Stimulated activated CD4-positive, alpha-beta T cell treated with anti-CD3 and anti-CD28 coated beads, TNF-alpha, amount 100 ng/mL, for 1 hour (primary cell): Measurements from ENCODE around the gene BOLL.
"Not testable (repeated sequence)": the region's sequence is repeated elsewhere in the genome, so short reads cannot be mapped to it uniquely, and the experiment has no call there.

ENCODE experiments used
- DNase-seq, 3 donors: peaks; one replicate each; pipeline ENCODE4 v3.0.0-alpha.2; 2020; ENCODE audit warnings: low read depth in 3 of 3, low spot score in 1 of 3

The BOLL gene

GRCh38 chr2:197707316-197708213 lies 77.6 kb downstream of the BOLL start:
- no peak for DNase-seq

GRCh38 chr2:197706839-197707207 lies 78.3 kb downstream of the BOLL start:
- DNase-seq: no peak

DNA sequence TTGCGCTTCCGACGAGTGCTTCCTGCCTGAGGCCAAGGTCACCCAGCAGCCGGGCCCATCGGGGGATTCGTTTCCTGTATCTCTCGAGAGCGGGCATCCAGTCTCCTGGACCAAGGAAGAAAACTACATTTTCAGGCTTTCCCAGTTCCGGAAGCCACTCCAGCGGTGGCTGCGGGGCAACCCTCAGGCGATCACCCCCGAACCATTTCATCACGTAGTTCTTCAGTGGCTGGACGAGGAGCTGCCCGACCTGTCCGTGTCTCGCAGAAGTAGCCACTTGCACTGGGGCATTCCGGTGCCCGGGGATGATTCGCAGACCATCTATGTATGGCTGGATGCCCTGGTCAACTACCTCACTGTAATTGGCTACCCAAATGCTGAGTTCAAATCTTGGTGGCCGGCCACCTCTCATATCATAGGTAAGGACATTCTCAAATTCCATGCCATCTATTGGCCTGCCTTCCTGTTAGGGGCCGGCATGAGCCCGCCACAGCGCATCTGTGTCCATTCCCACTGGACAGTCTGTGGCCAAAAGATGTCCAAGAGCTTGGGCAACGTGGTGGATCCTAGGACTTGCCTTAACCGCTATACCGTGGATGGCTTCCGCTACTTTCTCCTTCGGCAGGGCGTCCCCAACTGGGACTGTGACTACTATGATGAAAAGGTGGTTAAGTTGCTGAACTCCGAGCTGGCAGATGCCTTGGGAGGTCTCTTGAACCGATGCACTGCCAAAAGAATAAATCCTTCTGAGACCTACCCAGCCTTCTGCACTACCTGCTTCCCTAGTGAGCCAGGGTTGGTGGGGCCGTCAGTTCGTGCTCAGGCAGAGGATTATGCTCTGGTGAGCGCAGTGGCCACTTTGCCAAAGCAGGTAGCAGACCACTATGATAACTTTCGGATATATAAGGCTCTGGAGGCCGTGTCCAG lies 78.9 kb downstream of the BOLL start:
- DNase-seq: no peak

- peak; percentile 85 to 90 (median 87) for DNase-seq
These were observed 79.8 kb downstream of the BOLL start, which contains the start of gene MARS2 for GRCh38 chr2:197705121-197705911. Gene MARS2, plus strand, starts transcription at chr2:197705369. Its CDS starts 37 bp downstream, at chr2:197705406.

GRCh38 chr2:197704434-197705120 lies 80.5 kb downstream of the BOLL start:
- DNase-seq: no peak

GRCh38 chr2:197700960-197701359 lies 84.2 kb downstream of the BOLL start:
- no peak for DNase-seq

DNA sequence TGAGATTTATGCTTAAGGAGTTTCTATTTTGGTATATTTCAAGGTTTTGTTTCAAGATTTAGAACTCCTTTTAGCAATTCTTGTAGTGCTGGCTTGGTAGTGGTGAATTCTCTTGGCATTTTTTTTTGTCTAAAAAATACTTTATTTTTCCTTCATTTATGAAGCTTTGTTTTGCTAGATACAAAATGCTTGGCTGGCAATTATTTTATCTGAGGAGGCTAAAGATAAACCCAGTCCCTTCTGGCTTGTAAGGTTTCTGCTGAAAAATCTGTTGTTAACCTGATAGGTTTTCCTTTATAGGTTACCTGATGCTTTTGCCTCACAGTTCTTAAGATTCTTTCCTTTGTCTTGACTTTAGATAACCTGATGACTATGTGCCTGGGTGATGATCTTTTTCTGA lies 85.4 kb downstream of the BOLL start:
- not testable (repeated sequence) for DNase-seq

GRCh38 chr2:197696571-197696970 lies 88.5 kb downstream of the BOLL start:
- not testable (repeated sequence) for DNase-seq

- DNase-seq: not testable (repeated sequence)
These were observed 89.1 kb downstream of the BOLL start for GRCh38 chr2:197695971-197696370.

DNA sequence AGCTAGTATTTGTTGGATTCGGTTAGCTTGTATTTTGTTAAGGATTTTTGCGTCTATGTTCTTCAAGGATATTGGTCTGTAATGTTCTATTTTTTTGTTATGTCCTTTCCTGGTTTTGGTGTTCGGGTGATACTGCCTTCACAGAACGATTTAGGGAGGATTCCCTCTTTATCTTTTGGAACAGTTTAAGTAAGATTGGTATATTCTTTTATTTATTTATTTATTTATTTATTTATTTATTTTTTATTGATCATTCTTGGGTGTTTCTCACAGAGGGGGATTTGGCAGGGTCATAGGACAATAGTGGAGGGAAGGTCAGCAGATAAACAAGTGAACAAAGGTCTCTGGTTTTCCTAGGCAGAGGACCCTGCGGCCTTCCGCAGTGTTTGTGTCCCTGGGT lies 89.9 kb downstream of the BOLL start:
- DNase-seq: not testable (repeated sequence)

DNA sequence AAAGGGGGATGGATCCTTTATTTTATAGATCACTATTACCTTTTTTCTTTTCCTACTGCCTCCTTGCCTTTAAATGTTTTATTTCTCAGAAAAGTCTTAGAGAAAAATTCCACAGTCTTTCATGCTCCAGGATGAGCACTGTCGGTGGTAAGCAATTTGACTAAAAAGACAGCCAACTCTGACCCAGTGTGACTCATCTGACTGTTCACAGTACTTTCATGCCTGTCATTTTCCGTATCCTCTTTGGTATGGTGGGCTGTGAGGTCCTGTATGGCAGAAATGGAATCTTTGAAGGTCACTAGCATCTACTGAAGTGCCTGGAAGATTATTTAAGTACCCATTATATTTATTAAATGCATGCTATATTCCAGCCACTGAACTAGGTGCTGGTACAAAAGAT lies 107.6 kb downstream of the BOLL start:
- DNase-seq: no peak

- DNase-seq: no peak
These were observed 108.1 kb downstream of the BOLL start for GRCh38 chr2:197677056-197677455.
